GM12891 (cell line): ENCODE results near the gene DZIP1L.

Experiments
- PAX5 ChIP-seq: IDR thresholded peaks from 2 replicates; pipeline ENCODE4 v1.6.1; 2011; ENCODE audit warnings: low read length, moderate library complexity, mild to moderate bottlenecking; ENCODE audit not compliant: insufficient read depth, severe bottlenecking
- POLR2A ChIP-seq: IDR thresholded peaks from 2 replicates; pipeline ENCODE4 v1.6.1; 2011; ENCODE audit warnings: low read depth, low read length, control low read depth
- POLR2AphosphoS5 ChIP-seq: IDR thresholded peaks from 2 replicates; pipeline ENCODE4 v1.6.1; 2011; ENCODE audit warnings: low read depth, low read length, control low read depth
- SPI1 ChIP-seq: IDR thresholded peaks from 2 replicates; pipeline ENCODE4 v1.6.1; 2011; ENCODE audit warnings: low read depth, low read length, control low read depth

GRCh38 chr3:138092023-138092422, 23.4 kb downstream of the DZIP1L start:
- TF ChIP-seq POLR2AphosphoS5 (no peak), POLR2A (no peak), PAX5 (no peak), SPI1 (no peak)
